GM12874 (cell line): ENCODE measurements around the gene ELOB.

ENCODE experiments used
- TF ChIP-seq, protein P1 (sequence below): IDR thresholded peaks from 2 replicates; pipeline ENCODE4 v1.5.1; 2011; ENCODE audit warnings: low read depth, mild to moderate bottlenecking, control low read depth, low read length, moderate library complexity; ENCODE audit not compliant: insufficient read depth

Gene ELOB

DNA sequence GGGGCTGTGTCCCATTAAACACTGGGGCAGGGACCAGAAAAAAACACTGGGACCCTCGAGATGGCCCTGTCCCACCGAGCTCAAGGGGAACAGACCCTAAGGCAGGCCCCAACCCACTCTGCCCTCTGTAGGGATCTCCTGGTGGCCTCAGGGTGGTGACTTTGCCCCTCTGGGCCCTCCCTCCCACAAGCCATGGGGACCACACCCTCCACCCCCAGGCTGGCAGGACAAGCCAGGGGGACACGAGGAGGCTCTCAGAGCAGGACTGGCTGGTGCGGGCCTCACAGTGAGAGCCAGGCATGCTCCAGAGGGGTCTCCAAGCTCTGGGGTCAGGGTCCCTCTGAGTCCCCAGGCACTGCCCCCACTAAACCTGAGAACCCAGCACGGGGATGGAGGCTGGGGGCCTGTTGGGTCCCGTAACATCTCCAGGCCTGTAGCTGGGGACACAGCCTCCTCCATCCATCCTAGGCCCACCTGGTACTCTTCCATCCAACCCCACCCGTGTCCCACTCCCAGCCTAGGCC, 39.1 kb downstream of the ELOB start:
- TF ChIP-seq, protein P1, sequence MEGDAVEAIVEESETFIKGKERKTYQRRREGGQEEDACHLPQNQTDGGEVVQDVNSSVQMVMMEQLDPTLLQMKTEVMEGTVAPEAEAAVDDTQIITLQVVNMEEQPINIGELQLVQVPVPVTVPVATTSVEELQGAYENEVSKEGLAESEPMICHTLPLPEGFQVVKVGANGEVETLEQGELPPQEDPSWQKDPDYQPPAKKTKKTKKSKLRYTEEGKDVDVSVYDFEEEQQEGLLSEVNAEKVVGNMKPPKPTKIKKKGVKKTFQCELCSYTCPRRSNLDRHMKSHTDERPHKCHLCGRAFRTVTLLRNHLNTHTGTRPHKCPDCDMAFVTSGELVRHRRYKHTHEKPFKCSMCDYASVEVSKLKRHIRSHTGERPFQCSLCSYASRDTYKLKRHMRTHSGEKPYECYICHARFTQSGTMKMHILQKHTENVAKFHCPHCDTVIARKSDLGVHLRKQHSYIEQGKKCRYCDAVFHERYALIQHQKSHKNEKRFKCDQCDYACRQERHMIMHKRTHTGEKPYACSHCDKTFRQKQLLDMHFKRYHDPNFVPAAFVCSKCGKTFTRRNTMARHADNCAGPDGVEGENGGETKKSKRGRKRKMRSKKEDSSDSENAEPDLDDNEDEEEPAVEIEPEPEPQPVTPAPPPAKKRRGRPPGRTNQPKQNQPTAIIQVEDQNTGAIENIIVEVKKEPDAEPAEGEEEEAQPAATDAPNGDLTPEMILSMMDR = no peak

DNA sequence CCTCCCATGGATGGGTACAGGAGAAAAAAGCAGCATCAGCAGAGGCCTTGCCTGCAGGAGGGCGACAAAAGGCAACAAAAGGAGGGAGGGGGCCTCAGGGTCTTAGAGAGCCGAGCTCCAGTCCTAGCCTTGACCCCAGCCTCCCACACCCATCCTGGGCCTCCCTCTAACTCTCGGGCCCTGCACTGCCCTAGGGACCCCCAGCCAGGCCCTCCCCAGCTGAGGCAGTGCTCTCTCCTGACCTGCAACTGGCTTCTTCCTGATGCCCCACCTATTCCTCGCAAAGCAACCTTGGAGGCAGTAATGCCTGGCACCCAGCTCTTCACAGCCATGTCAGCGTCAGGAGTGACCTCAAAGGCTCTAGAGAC, 39.9 kb downstream of the ELOB start:
- TF ChIP-seq, protein P1 = no peak

DNA sequence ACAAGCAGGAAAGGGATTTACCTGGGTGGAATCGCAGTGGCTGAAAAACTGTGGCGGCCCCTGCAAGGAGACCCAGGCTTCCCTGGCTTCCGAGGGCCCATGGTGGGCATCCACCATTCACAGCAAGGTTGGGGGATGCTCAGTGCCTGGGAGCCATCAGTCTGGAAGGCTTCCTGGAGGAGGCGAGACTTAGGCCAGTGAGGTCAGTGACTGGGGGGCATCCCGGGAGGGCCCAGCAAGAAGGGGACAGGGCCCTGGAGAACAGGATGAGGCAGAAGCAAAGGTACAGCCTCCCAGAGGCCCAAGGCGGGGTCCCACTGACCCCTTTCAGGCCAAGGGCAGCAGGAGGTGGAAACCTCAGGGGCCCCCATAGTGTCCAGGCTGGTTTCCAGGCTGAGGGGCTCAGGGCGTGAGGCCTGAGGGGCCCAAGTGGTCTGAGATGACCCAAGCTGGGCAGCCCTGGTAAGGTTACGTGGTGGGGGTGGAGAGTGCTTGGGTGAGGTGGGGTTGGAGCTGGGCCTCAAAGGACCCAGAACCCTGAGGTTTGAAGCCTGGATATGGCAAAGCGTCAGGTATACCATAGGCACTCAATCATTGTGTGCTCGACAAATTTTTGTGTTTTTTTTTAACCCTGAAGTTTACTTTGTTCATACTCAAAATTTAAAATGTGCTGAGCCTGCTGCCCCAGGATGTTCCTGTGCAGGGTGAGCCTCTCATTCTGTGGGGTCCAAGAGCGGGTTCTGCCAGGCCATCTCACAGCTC, 40.4 kb downstream of the ELOB start:
- TF ChIP-seq, protein P1 = no peak

DNA sequence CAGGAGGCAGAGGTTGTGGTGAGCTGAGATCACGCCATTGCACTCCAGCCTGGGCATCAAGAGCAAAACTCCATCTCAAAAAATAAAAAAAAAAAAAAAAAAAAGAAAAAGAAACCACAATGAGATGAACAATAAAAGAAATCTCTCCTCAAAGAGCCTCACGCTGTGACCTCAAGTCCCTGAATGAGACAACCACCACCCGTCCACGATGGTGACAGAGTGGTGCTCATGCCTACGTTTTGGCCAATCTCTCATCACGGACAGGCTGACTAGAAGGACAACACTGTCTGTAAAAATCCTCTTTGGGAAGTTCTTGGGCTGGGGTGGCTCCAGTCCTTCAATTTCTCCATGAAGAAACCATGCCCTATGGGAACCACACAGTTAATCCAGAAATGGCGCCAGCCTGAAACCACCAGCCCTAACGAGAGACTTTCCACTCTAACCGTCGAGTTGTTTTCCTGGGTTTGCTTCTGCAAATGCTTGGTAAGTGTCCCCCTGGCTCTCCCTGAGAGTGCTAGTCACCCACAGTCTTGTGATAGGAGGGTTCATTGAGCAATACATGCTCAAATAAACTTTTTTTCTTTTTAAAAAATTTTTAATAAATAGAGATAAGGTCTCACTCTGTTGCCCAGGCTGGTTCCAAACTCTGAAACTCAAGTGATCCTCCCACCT, 42.1 kb downstream of the ELOB start:
- TF ChIP-seq, protein P1 = no peak

DNA sequence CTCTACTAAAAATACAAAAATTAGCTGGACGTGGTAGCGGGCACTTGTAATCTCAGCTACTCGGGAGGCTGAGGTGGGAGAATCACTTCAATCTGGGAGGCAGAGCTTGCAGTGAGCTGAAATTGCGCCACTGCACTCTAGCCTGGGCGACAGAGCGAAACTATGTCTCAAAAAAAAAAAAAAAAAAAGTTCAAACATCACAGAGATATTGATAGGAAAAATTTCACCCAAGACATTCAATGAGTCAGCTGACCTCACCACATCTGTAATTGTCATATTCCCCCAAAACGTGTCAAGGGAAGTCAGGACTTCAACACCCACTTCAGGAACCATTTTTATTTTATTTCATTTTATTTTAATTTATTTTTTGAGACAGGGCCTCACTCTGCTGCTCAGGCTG, 49.0 kb downstream of the ELOB start:
- TF ChIP-seq, protein P1 = no peak

DNA sequence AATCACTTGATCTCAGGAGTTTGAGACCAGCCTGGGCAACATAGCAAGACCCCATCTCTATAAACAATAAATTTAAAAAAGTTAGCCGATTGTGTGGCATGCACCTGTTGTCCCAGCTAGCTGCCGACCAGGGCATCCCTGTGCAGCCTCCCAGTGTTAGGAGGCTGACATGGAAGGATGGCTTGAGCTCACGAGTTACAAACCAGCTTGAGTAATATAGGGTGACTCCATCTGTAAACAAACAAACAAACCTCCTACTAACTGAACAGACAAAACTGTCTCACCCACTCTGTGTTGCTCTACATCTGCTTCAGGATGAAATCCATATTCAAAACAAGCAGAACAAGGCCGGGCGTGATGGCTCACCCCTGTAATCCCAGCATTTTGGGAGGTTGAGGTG, 50.2 kb downstream of the ELOB start:
- TF ChIP-seq, protein P1 = no peak

DNA sequence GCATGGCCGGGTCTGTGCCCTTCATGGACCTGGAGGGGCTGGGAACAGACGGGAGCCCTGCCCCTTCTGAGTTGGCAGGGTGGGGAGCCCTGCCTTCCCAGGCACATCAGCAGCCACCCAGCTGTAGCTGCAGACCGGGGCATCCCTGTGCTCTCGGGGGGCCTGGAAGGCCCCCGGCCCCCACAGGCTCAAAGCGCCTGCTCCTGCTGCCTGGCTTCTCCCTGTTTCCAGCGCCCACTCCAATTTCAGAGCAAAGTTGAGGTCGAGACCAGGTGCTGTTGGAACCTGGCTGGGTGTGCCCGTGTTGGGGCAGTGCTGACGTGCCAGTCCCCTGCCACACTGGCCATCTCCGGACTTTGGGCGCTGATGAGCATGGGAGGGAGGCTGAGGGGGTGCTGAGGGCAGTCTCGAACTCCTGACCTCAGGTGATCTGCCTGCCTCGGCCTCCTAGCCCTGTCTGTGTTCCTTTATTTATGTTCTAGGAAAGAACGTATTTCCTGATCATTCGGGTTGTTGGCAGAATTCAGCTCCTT, 52.2 kb downstream of the ELOB start:
- TF ChIP-seq, protein P1 = no peak
